Stomach smooth muscle (tissue), 2 donors: ENCODE data around the gene UBASH3A.

ENCODE experiments used
- H3K27ac ChIP-seq: one replicate; pipeline ENCODE4 v1.7.0; 2013; ENCODE audit warnings: mild to moderate bottlenecking, low read length, inconsistent platforms
- H3K27me3 ChIP-seq, 2 donors: one replicate each; pipeline ENCODE4 v1.7.0; 2013; ENCODE audit warnings: low read length in 2 of 2; ENCODE audit not compliant: insufficient read depth in 2 of 2, control insufficient read depth in 1 of 2
- H3K36me3 ChIP-seq, 2 donors: one replicate each; pipeline ENCODE4 v1.7.0; 2013; ENCODE audit warnings: low read length in 2 of 2; ENCODE audit not compliant: control insufficient read depth in 2 of 2, insufficient read depth in 2 of 2
- H3K4me1 ChIP-seq: one replicate; pipeline ENCODE4 v1.7.0; 2013; ENCODE audit warnings: low read length; ENCODE audit not compliant: control insufficient read depth, insufficient read depth
- H3K4me3 ChIP-seq, 2 donors: one replicate each; pipeline ENCODE4 v1.7.0; 2013; ENCODE audit warnings: low read length in 2 of 2
- H3K9ac ChIP-seq, 2 donors: one replicate each; pipeline ENCODE4 v1.7.0; 2013; ENCODE audit warnings: low read length in 2 of 2, mild to moderate bottlenecking in 1 of 2
- H3K9me3 ChIP-seq, 2 donors: one replicate each; pipeline ENCODE4 v1.7.0; 2013; ENCODE audit warnings: low read length in 2 of 2; ENCODE audit not compliant: control insufficient read depth in 2 of 2
- donor health status: healthy.
- donor health status: Pancreatic carcinoma.

UBASH3A gene

GRCh38 chr21:42411197-42411869 is 7.6 kb downstream of the UBASH3A start:
- Histone ChIP-seq H3K4me1 (no peaks in the 10 kb centered on the region), H3K4me3 (no peak overlapping the region), H3K9ac (no peak overlapping the region), H3K27me3 (peaks cover 5 to 24% of the 10 kb centered on the region in 2 donors), H3K36me3 (no peaks in the 10 kb centered on the region), H3K27ac (no peak overlapping the region), H3K9me3 (no peaks in the 10 kb centered on the region)

- Histone ChIP-seq H3K27me3 (peaks cover 6 to 24% of the 10 kb centered on the region in 2 donors), H3K9ac (no peak overlapping the region), H3K4me1 (no peaks in the 10 kb centered on the region)
These were observed 8.4 kb downstream of the UBASH3A start for GRCh38 chr21:42411891-42412635.

GRCh38 chr21:42412636-42412933 is 8.9 kb downstream of the UBASH3A start:
- Histone ChIP-seq H3K4me1 (no peaks in the 10 kb centered on the region), H3K9ac (no peak overlapping the region), H3K9me3 (no peaks in the 10 kb centered on the region), H3K4me3 (no peak overlapping the region), H3K36me3 (no peaks in the 10 kb centered on the region), H3K27ac (no peak overlapping the region), H3K27me3 (peaks cover 6 to 22% of the 10 kb centered on the region in 2 donors)

More at GRCh38 chr21:42411891-42412635, 8.4 kb downstream of the UBASH3A start:
- no peak overlapping the region for H3K4me3 ChIP-seq
- no peak overlapping the region for H3K27ac ChIP-seq
- H3K9me3 ChIP-seq = no peaks in the 10 kb centered on the region
- no peaks in the 10 kb centered on the region for H3K36me3 ChIP-seq

- no peaks in the 10 kb centered on the region for H3K36me3 ChIP-seq
- no peak overlapping the region for H3K27ac ChIP-seq
- H3K9ac ChIP-seq = no peak overlapping the region
- H3K4me3 ChIP-seq = no peak overlapping the region
- peaks cover 6 to 22% of the 10 kb centered on the region in 2 donors for H3K27me3 ChIP-seq
- no peaks in the 10 kb centered on the region for H3K9me3 ChIP-seq
- no peaks in the 10 kb centered on the region for H3K4me1 ChIP-seq
These were observed 9.4 kb downstream of the UBASH3A start for GRCh38 chr21:42413093-42413492.

- no peak overlapping the region for H3K9ac ChIP-seq
- H3K36me3 ChIP-seq = no peaks in the 10 kb centered on the region
- no peak overlapping the region for H3K27ac ChIP-seq
- H3K4me1 ChIP-seq = no peaks in the 10 kb centered on the region
- H3K4me3 ChIP-seq = no peak overlapping the region
- H3K9me3 ChIP-seq = no peaks in the 10 kb centered on the region
- peaks cover 7 to 22% of the 10 kb centered on the region in 2 donors for H3K27me3 ChIP-seq
These were observed 9.8 kb downstream of the UBASH3A start for GRCh38 chr21:42413500-42413899.

GRCh38 chr21:42414066-42414465 is 10.4 kb downstream of the UBASH3A start:
- Histone ChIP-seq H3K4me3 (no peak overlapping the region), H3K9ac (no peak overlapping the region), H3K4me1 (no peaks in the 10 kb centered on the region), H3K36me3 (no peaks in the 10 kb centered on the region), H3K27ac (no peak overlapping the region), H3K9me3 (no peaks in the 10 kb centered on the region), H3K27me3 (peaks cover 8 to 22% of the 10 kb centered on the region in 2 donors)

- no peak overlapping the region for H3K4me3 ChIP-seq
- no peak overlapping the region for H3K27ac ChIP-seq
- no peaks in the 10 kb centered on the region for H3K36me3 ChIP-seq
- no peaks in the 10 kb centered on the region for H3K4me1 ChIP-seq
- H3K9me3 ChIP-seq = peaks cover 0 to 3% of the 10 kb centered on the region in 2 donors
- H3K9ac ChIP-seq = no peak overlapping the region
- H3K27me3 ChIP-seq = peaks cover 8 to 19% of the 10 kb centered on the region in 2 donors
These were observed 10.8 kb downstream of the UBASH3A start for GRCh38 chr21:42414553-42414927.

- peaks cover 0 to 6% of the 10 kb centered on the region in 2 donors for H3K9me3 ChIP-seq
- H3K4me1 ChIP-seq = no peaks in the 10 kb centered on the region
- H3K4me3 ChIP-seq = no peak overlapping the region
These were observed 11.4 kb downstream of the UBASH3A start for GRCh38 chr21:42414928-42415769.

GRCh38 chr21:42417533-42417932 is 13.8 kb downstream of the UBASH3A start:
- no peak overlapping the region for H3K9ac ChIP-seq
- peaks cover 5 to 9% of the 10 kb centered on the region in 2 donors for H3K27me3 ChIP-seq
- H3K9me3 ChIP-seq = peaks cover 4 to 17% of the 10 kb centered on the region in 2 donors
- no peaks in the 10 kb centered on the region for H3K36me3 ChIP-seq
- H3K4me3 ChIP-seq = no peak overlapping the region
- H3K27ac ChIP-seq = no peak overlapping the region
- H3K4me1 ChIP-seq = no peaks in the 10 kb centered on the region

More at GRCh38 chr21:42414928-42415769, 11.4 kb downstream of the UBASH3A start:
- H3K27me3 ChIP-seq = peaks cover 8 to 17% of the 10 kb centered on the region in 2 donors
- no peak overlapping the region for H3K9ac ChIP-seq
- H3K36me3 ChIP-seq = no peaks in the 10 kb centered on the region
- H3K27ac ChIP-seq = no peak overlapping the region

- Histone ChIP-seq H3K36me3 (no peaks in the 10 kb centered on the region), H3K27ac (no peak overlapping the region), H3K9ac (no peak overlapping the region), H3K4me1 (no peaks in the 10 kb centered on the region), H3K9me3 (peaks cover 4 to 17% of the 10 kb centered on the region in 2 donors), H3K4me3 (no peak overlapping the region), H3K27me3 (peaks cover 5 to 9% of the 10 kb centered on the region in 2 donors)
These were observed 15.2 kb downstream of the UBASH3A start for GRCh38 chr21:42418886-42419285.
